HepG2 (cell line): ENCODE measurements around the gene NLRP6. TPM values are rescaled to one million over a fixed set of nuclear protein-coding genes. Genes with fewer than 3 reads are reported as not detected.

ENCODE experiments used
- CC2D1A ChIP-seq: sonication (generic); formaldehyde crosslinking; IDR thresholded peaks from 2 replicates; pipeline ENCODE4 v1.8.1; 2023; ENCODE audit warnings: mild to moderate bottlenecking, missing genetic modification reagents
- FUBP1 ChIP-seq: sonication (generic); formaldehyde crosslinking; IDR thresholded peaks from 2 replicates; pipeline ENCODE4 v1.5.1; 2020; ENCODE audit warnings: missing genetic modification reagents, mild to moderate bottlenecking, borderline replicate concordance
- HMGXB3 ChIP-seq: sonication (generic); formaldehyde crosslinking; IDR thresholded peaks from 2 replicates; pipeline ENCODE4 v1.4.0; 2020; ENCODE audit warnings: missing genetic modification reagents, borderline replicate concordance
- MIXL1 ChIP-seq: IDR thresholded peaks from 2 replicates; pipeline ENCODE4 v1.6.1; 2016
- MYNN ChIP-seq: sonication (generic); formaldehyde crosslinking; IDR thresholded peaks from 2 replicates; pipeline ENCODE4 v1.4.0; 2020; ENCODE audit warnings: mild to moderate bottlenecking, low read depth, missing genetic modification reagents
- NAIF1 ChIP-seq: sonication (generic); formaldehyde crosslinking; IDR thresholded peaks from 2 replicates; pipeline ENCODE4 v1.5.0; 2020; ENCODE audit warnings: mild to moderate bottlenecking, missing genetic modification reagents, borderline replicate concordance
- PHF21A ChIP-seq: sonication (generic); formaldehyde crosslinking; IDR thresholded peaks from 2 replicates; pipeline ENCODE4 v1.5.0; 2020; ENCODE audit warnings: mild to moderate bottlenecking, missing genetic modification reagents
- SMARCC2 ChIP-seq: fragments of 450-650 bp; IDR thresholded peaks from 2 replicates; pipeline ENCODE4 v1.6.1; 2017; ENCODE audit warnings: antibody characterized with exemption, mild to moderate bottlenecking
- SRY ChIP-seq: sonication (generic); formaldehyde crosslinking; IDR thresholded peaks from 2 replicates; pipeline ENCODE4 v1.8.0; 2022; ENCODE audit warnings: mild to moderate bottlenecking, missing genetic modification reagents
- USF2 ChIP-seq, 2 experiments: sonication (generic) in 1 of 2; formaldehyde crosslinking in 1 of 2; IDR thresholded peaks; 2 replicates each; pipeline versions ENCODE4 v1.5.1 to v1.6.1; 2011 to 2020; ENCODE audit warnings: borderline replicate concordance in 1 of 2, low read depth in 1 of 2, low read length in 1 of 2, mild to moderate bottlenecking in 1 of 2, missing genetic modification reagents in 1 of 2, moderate library complexity in 1 of 2
- ZBTB46 ChIP-seq: sonication (generic); formaldehyde crosslinking; IDR thresholded peaks from 2 replicates; pipeline ENCODE4 v1.4.0; 2020; ENCODE audit warnings: mild to moderate bottlenecking, missing genetic modification reagents, borderline replicate concordance
- ZNF34 ChIP-seq: sonication (generic); formaldehyde crosslinking; IDR thresholded peaks from 2 replicates; pipeline ENCODE4 v1.4.0; 2020; ENCODE audit warnings: mild to moderate bottlenecking, missing genetic modification reagents, borderline replicate concordance
- ZNF350 ChIP-seq: sonication (generic); formaldehyde crosslinking; IDR thresholded peaks from 2 replicates; pipeline ENCODE4 v1.4.0; 2020; ENCODE audit warnings: mild to moderate bottlenecking, low read depth, missing genetic modification reagents, borderline replicate concordance
- ZNF703 ChIP-seq: sonication (generic); formaldehyde crosslinking; IDR thresholded peaks from 2 replicates; pipeline ENCODE4 v1.5.1; 2020; ENCODE audit warnings: missing genetic modification reagents, mild to moderate bottlenecking, moderate library complexity, borderline replicate concordance
- ZSCAN30 ChIP-seq: sonication (generic); formaldehyde crosslinking; IDR thresholded peaks from 2 replicates; pipeline ENCODE4 v1.5.0; 2020; ENCODE audit warnings: mild to moderate bottlenecking, missing genetic modification reagents
- polyA plus RNA-seq, 8 experiments: library from polyadenylated mRNA; depleted of rRNA in 3 of 8; stranded (reverse) in 7 of 8; unstranded in 1 of 8; fragments of >200 nt; fragmentation: Illumina TruSeq in 4 of 8; extraction: Trizol in 4 of 8; gene quantifications; 2 replicates each; pipeline versions ENCODE4 v1.2.1 to v1.2.3, GENCODE V29; 2011 to 2016; ENCODE audit warnings: low read depth in 4 of 8, missing spikeins in 1 of 8, mixed read lengths in 1 of 8; ENCODE audit not compliant: insufficient read depth in 1 of 8
- total RNA-seq, 5 experiments: library from RNA; depleted of rRNA; stranded (reverse); fragments of >200 nt; fragmentation: Illumina TruSeq; extraction: Trizol; gene quantifications; 2 replicates each; pipeline ENCODE4 v1.2.3, GENCODE V29; 2016; ENCODE audit warnings: low read depth in 1 of 5

The NLRP6 gene
- total and polyA plus RNA-seq, 2 of the 13 experiments (the other 11 are each of a cell fraction or from before 2014, with no cell fraction given) = not detected

- TF ChIP-seq ZBTB46 (CRISPR knock-in tag) = no peak
- TF ChIP-seq ZNF34 = no peak
- no peak for TF ChIP-seq HMGXB3 (CRISPR knock-in tag)
- no peak for TF ChIP-seq USF2 (IDR thresholded peaks at IDR 0.05; ENCODE audit: low read depth, low read length)
- no peak for TF ChIP-seq USF2 (CRISPR knock-in tag; IDR thresholded peaks at IDR 0.05; ENCODE audit: borderline replicate concordance)
- TF ChIP-seq NAIF1 (CRISPR knock-in tag) = no peak
- TF ChIP-seq SMARCC2 = no peak
- no peak for TF ChIP-seq CC2D1A (CRISPR knock-in tag)
- peak; percentile 41; the same call in 1 of the 2 replicates for TF ChIP-seq PHF21A (CRISPR knock-in tag)
- no peak for TF ChIP-seq SRY (CRISPR knock-in tag)
- TF ChIP-seq ZNF350 (CRISPR knock-in tag) = peak; percentile 34; the same call in 1 of the 2 replicates
- TF ChIP-seq ZNF703 (CRISPR knock-in tag) = no peak
- 0 out of 2 replicates have a peak, but pooled peaks have one; percentile 32 for TF ChIP-seq MIXL1
- no peak for TF ChIP-seq MYNN
- no peak for TF ChIP-seq ZSCAN30 (CRISPR knock-in tag)
- no peak for TF ChIP-seq FUBP1 (CRISPR knock-in tag)
Measured at GRCh38 chr11:236774-237767, 41.1 kb upstream of the NLRP6 start, which contains the start of gene PSMD13 (continued).
